Activated T-cell treated with anti-CD3 and anti-CD28 coated beads, Interleukin-2, amount 50 U/mL, for 4 hours (primary cell): ENCODE data around the gene IDI2. TPM values are rescaled to one million over a fixed set of nuclear protein-coding genes. Genes with fewer than 3 reads are reported as not detected.
A peak's percentile ranks its signal among the peaks of the same experiment; 100 is the strongest.
"Not testable (repeated sequence)": the region's sequence is repeated elsewhere in the genome, so short reads cannot be mapped to it uniquely, and the experiment has no call there.

Experiments
- ATAC-seq, 2 donors: fragments of 200-7000 bp; cut with Tn5 transposase; one replicate each; pipeline ENCODE4 v1.10.0; 2021
- DNase-seq: peaks from one replicate; pipeline ENCODE4 v3.0.0-alpha.2; 2020
- H3K27me3 Mint-ChIP-seq: one replicate; pipeline ENCODE4 v1.8.0; 2021; ENCODE audit warnings: low read depth, mixed read lengths
- H3K36me3 Mint-ChIP-seq: one replicate; pipeline ENCODE4 v1.8.0; 2022; ENCODE audit warnings: mixed read lengths; ENCODE audit not compliant: insufficient read depth
- H3K4me1 Mint-ChIP-seq: one replicate; pipeline ENCODE4 v1.8.0; 2021; ENCODE audit warnings: low read depth, mixed read lengths
- H3K4me3 Mint-ChIP-seq: one replicate; pipeline ENCODE4 v1.8.0; 2021; ENCODE audit warnings: mild to moderate bottlenecking, moderate library complexity, mixed read lengths
- H3K9me3 Mint-ChIP-seq: one replicate; pipeline ENCODE4 v1.8.0; 2021; ENCODE audit warnings: mixed read lengths
- total RNA-seq, 3 donors: library from RNA; stranded (reverse); gene quantifications; one replicate each; pipeline ENCODE4 v1.2.1, GENCODE V29; 2021

IDI2 gene
- total RNA-seq, result not detected

GRCh38 chr10:1025683-1026082 lies at the start of gene IDI2:
IDI2 (minus strand) TSS chr10:1025859; CDS start chr10:1024723, 1,136 bp downstream.
- H3K9me3 Mint-ChIP-seq, result no peaks in the 10 kb centered on the region
- ATAC-seq, result no peak
- H3K4me3 Mint-ChIP-seq, result no peak within 1 kb of the TSS

GRCh38 chr10:1074748-1075308 lies 49.2 kb upstream of the IDI2 start:
- no peak for DNase-seq
- H3K4me1 Mint-ChIP-seq, result peaks cover 14% of the 10 kb centered on the region
- no peaks in the 10 kb centered on the region for H3K27me3 Mint-ChIP-seq
- ATAC-seq, result no peak
- H3K9me3 Mint-ChIP-seq, result no peaks in the 10 kb centered on the region
- no peak overlapping the region for H3K4me3 Mint-ChIP-seq
- H3K36me3 Mint-ChIP-seq, result peaks cover 19% of the 10 kb centered on the region

More at GRCh38 chr10:1025683-1026082, at the start of gene IDI2:
- no peaks in the 10 kb centered on the region for H3K4me1 Mint-ChIP-seq
- no peak for DNase-seq
- H3K27me3 Mint-ChIP-seq, result no peaks in the 10 kb centered on the region
- H3K36me3 Mint-ChIP-seq, result peaks cover 6% of the 10 kb centered on the region

GRCh38 chr10:1074052-1074747 lies 48.5 kb upstream of the IDI2 start:
- Mint-ChIP-seq H3K9me3 (no peaks in the 10 kb centered on the region), H3K4me3 (no peak overlapping the region), H3K36me3 (peaks cover 16% of the 10 kb centered on the region), H3K4me1 (peaks cover 20% of the 10 kb centered on the region), H3K27me3 (no peaks in the 10 kb centered on the region)
- no peak for DNase-seq
- ATAC-seq, result no peak

- H3K36me3 Mint-ChIP-seq, result peaks cover 12% of the 10 kb centered on the region
- DNase-seq (no peak), ATAC-seq (no peak)
- H3K4me1 Mint-ChIP-seq, result peaks cover 46% of the 10 kb centered on the region
- no peak overlapping the region for H3K4me3 Mint-ChIP-seq
- no peaks in the 10 kb centered on the region for H3K27me3 Mint-ChIP-seq
- H3K9me3 Mint-ChIP-seq, result no peaks in the 10 kb centered on the region
These were observed 45.3 kb upstream of the IDI2 start for GRCh38 chr10:1070919-1071318.

- Mint-ChIP-seq H3K27me3 (no peaks in the 10 kb centered on the region), H3K9me3 (no peaks in the 10 kb centered on the region), H3K4me1 (peaks cover 56% of the 10 kb centered on the region), H3K4me3 (no peak overlapping the region), H3K36me3 (peaks cover 10% of the 10 kb centered on the region)
- ATAC-seq, result no peak
- no peak for DNase-seq
These were observed 43.0 kb upstream of the IDI2 start for GRCh38 chr10:1068380-1069361.

- H3K36me3 Mint-ChIP-seq, ATAC-seq, H3K9me3 Mint-ChIP-seq, H3K27me3 Mint-ChIP-seq, DNase-seq, H3K4me3 Mint-ChIP-seq: not testable (repeated sequence)
- peaks cover 75% of the 10 kb centered on the region for H3K4me1 Mint-ChIP-seq
These were observed 41.1 kb upstream of the IDI2 start for GRCh38 chr10:1066734-1067133.

- Mint-ChIP-seq H3K9me3 (no peaks in the 10 kb centered on the region), H3K4me3 (no peak overlapping the region), H3K27me3 (no peaks in the 10 kb centered on the region), H3K4me1 (peaks cover 85% of the 10 kb centered on the region), H3K36me3 (peaks cover 4% of the 10 kb centered on the region)
- DNase-seq (no peak), ATAC-seq (no peak)
These were observed 39.2 kb upstream of the IDI2 start for GRCh38 chr10:1064964-1065247.

- DNase-seq (no peak), ATAC-seq (peak; percentile 64 to 65)
- Mint-ChIP-seq H3K4me1 (peaks cover 89% of the 10 kb centered on the region), H3K4me3 (peak overlapping the region; percentile 49), H3K36me3 (peaks cover 4% of the 10 kb centered on the region), H3K27me3 (no peaks in the 10 kb centered on the region), H3K9me3 (no peaks in the 10 kb centered on the region)
These were observed 37.7 kb upstream of the IDI2 start for GRCh38 chr10:1063232-1063865.

- Mint-ChIP-seq H3K9me3 (no peaks in the 10 kb centered on the region), H3K4me1 (peaks cover 91% of the 10 kb centered on the region), H3K36me3 (peaks cover 7% of the 10 kb centered on the region), H3K27me3 (no peaks in the 10 kb centered on the region), H3K4me3 (peak overlapping the region; percentile 49)
- ATAC-seq (no peak), DNase-seq (no peak)
These were observed 36.5 kb upstream of the IDI2 start for GRCh38 chr10:1061930-1062774.

GRCh38 chr10:1059902-1060301 lies 34.2 kb upstream of the IDI2 start:
- peaks cover 85% of the 10 kb centered on the region for H3K4me1 Mint-ChIP-seq
- ATAC-seq, result no peak
- no peaks in the 10 kb centered on the region for H3K27me3 Mint-ChIP-seq
- H3K9me3 Mint-ChIP-seq, result no peaks in the 10 kb centered on the region
- no peak for DNase-seq
- H3K36me3 Mint-ChIP-seq, result peaks cover 7% of the 10 kb centered on the region
- no peak overlapping the region for H3K4me3 Mint-ChIP-seq

GRCh38 chr10:1058017-1058416 lies 32.4 kb upstream of the IDI2 start:
- ATAC-seq (no peak), DNase-seq (no peak)
- H3K9me3 Mint-ChIP-seq, result no peaks in the 10 kb centered on the region
- H3K36me3 Mint-ChIP-seq, result peaks cover 11% of the 10 kb centered on the region
- peaks cover 88% of the 10 kb centered on the region for H3K4me1 Mint-ChIP-seq
- peak overlapping the region; percentile 95 for H3K4me3 Mint-ChIP-seq
- no peaks in the 10 kb centered on the region for H3K27me3 Mint-ChIP-seq

GRCh38 chr10:1057106-1057657 lies 31.5 kb upstream of the IDI2 start:
- Mint-ChIP-seq H3K4me1 (peaks cover 87% of the 10 kb centered on the region), H3K27me3 (no peaks in the 10 kb centered on the region), H3K9me3 (no peaks in the 10 kb centered on the region), H3K36me3 (peaks cover 11% of the 10 kb centered on the region), H3K4me3 (peak overlapping the region; percentile 95)
- ATAC-seq (no peak), DNase-seq (no peak)

- Mint-ChIP-seq H3K4me1 (peaks cover 87% of the 10 kb centered on the region), H3K9me3 (no peaks in the 10 kb centered on the region), H3K27me3 (no peaks in the 10 kb centered on the region), H3K36me3 (peaks cover 14% of the 10 kb centered on the region), H3K4me3 (peak within 1 kb of the TSS; percentile 95)
- peak; percentile 97 for ATAC-seq
- peak; percentile 83 for DNase-seq
These were observed 30.9 kb upstream of the IDI2 start, which contains the start of gene WDR37 for GRCh38 chr10:1056326-1057105. WDR37 (plus strand) TSS chr10:1056385; CDS start chr10:1072156, 15,771 bp downstream.
